Spleen (tissue), 11 donors: ENCODE measurements around the gene BLTP1. TPM values are rescaled to one million over a fixed set of nuclear protein-coding genes. Genes with fewer than 3 reads are reported as not detected.

ENCODE experiments used
- DNase-seq: peaks from one replicate; pipeline ENCODE4 v3.0.0-alpha.2; 2020
- H3K27ac ChIP-seq, 8 donors: fragments of 200-600 bp; sonication (generic) in 7 of 8; 1 replicate in 4 of 8; 2 replicates in 4 of 8; pipeline versions ENCODE4 v1.5.0 to v1.8.0; 2016 to 2021; ENCODE audit warnings: inconsistent platforms in 4 of 8, mild to moderate bottlenecking in 4 of 8, moderate library complexity in 1 of 8
- H3K27me3 ChIP-seq, 7 donors: fragments of 200-600 bp; sonication (generic) in 6 of 7; replicated peaks in 1 of 7; 1 replicate in 4 of 7; 2 replicates in 3 of 7; pipeline versions ENCODE4 v1.5.0 to v1.8.0; 2016 to 2021; ENCODE audit warnings: inconsistent platforms in 3 of 7, mild to moderate bottlenecking in 1 of 7
- H3K36me3 ChIP-seq, 6 donors: fragments of 200-600 bp; sonication (generic) in 5 of 6; 1 replicate in 4 of 6; 2 replicates in 2 of 6; pipeline versions ENCODE4 v1.5.0 to v1.8.0; 2016 to 2021; ENCODE audit warnings: inconsistent platforms in 2 of 6
- H3K4me1 ChIP-seq, 6 donors: fragments of 200-600 bp; sonication (generic) in 5 of 6; 1 replicate in 3 of 6; 2 replicates in 3 of 6; pipeline versions ENCODE4 v1.5.0 to v1.8.0; 2016 to 2021; ENCODE audit warnings: inconsistent platforms in 3 of 6
- H3K4me3 ChIP-seq, 8 donors: fragments of 200-600 bp; sonication (generic) in 7 of 8; 1 replicate in 4 of 8; 2 replicates in 4 of 8; pipeline versions ENCODE4 v1.5.0 to v1.8.0; 2016 to 2021; ENCODE audit warnings: inconsistent platforms in 4 of 8, mild to moderate bottlenecking in 4 of 8, moderate library complexity in 2 of 8
- H3K9me3 ChIP-seq, 8 donors: fragments of 200-600 bp; sonication (generic) in 7 of 8; 1 replicate in 4 of 8; 2 replicates in 4 of 8; pipeline versions ENCODE4 v1.5.0 to v1.8.0; 2016 to 2021; ENCODE audit warnings: inconsistent platforms in 4 of 8
- POLR2A ChIP-seq, 3 donors: fragments of 450-650 bp; IDR thresholded peaks; one replicate each; pipeline ENCODE4 v1.5.1; 2017; ENCODE audit warnings: antibody characterized with exemption in 3 of 3, mild to moderate bottlenecking in 1 of 3
- POLR2AphosphoS5 ChIP-seq, 3 donors: sonication (generic); formaldehyde crosslinking; IDR thresholded peaks; one replicate each; pipeline ENCODE4 v1.5.1; 2017; ENCODE audit warnings: antibody characterized with exemption in 3 of 3
- WGBS, 5 donors: extraction: QIAGEN DNeasy Blood & Tissue Kit in 3 of 5; methylation state at CpG; one replicate each; pipeline versions ENCODE4 v1.1.5 to v1.1.7; 2013 to 2018; 5-methylcytosine and 5-hydroxymethylcytosine counted together
- intact Hi-C: fragments of 100-400 bp; cut with DNase I; formaldehyde crosslinking; loops from one replicate; pipeline ENCODE4 v1.15.0; 2023; ENCODE audit warnings: low total_unique reads
- polyA plus RNA-seq, 3 donors: library from polyadenylated mRNA; stranded (reverse); fragments of 200-250 nt; gene quantifications; one replicate each; pipeline ENCODE4 v1.2.1, GENCODE V29; 2013
- total RNA-seq, 7 donors: library from RNA; depleted of rRNA in 3 of 7; stranded (reverse); fragments of >200 nt in 3 of 7; fragmentation: NEBNext Ultra II Directional in 4 of 7; extraction: Animal tissue kit (Norgen Biotek cat#: 25700) in 4 of 7; gene quantifications; one replicate each; pipeline versions ENCODE4 v1.1.0 to v1.2.1, GENCODE V29; 2016 to 2021
- TF ChIP-seq, protein P1 (sequence below), 11 experiments: fragments of 200-600 bp in 7 of 11; fragments of 450-650 bp in 4 of 11; sonication (generic) in 4 of 11; IDR thresholded peaks in 8 of 11; conservative IDR thresholded peaks in 3 of 11; 1 replicate in 7 of 11; 2 replicates in 4 of 11; pipeline versions ENCODE4 v1.4.0 to v1.8.0; 2016 to 2021; ENCODE audit warnings: antibody characterized with exemption in 11 of 11, inconsistent platforms in 4 of 11, mild to moderate bottlenecking in 1 of 11
- donor health status: healthy with polysubstance abuse.
- donor health status: DM: no; HTN: no; CAD: no; lungs with moderate emphysema.
- donor health status: DM: no; HTN: no; CAD: no.
- donor health status: Bipolar disorder and iron deficiency.
- donor health status: healthy.
- donor health status: DM: no; HTN: no; CAD: no.
- donor health status: DM: yes; HTN: yes; CAD: no.

BLTP1 gene
- total and polyA plus RNA-seq, 10 donors: 15.4 to 202 (median 95.1) TPM

DNA sequence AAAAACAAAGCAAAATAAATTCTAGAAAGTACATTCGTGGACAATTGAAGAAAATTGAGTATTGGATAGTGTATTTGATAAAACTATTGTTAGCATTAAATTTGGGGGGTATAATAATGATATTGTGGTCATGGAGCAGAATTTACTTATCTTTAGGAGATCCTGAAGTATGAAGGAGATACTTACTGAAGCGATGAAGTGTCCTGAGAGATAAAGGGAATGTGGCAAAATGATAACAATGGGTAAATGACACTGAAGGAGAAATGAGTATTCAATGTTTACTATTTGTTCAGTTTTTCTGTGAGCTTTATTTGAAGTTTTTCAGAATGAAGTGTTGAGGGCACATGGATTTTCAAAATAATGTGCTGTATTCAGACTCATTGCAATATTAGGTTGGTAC lies 30.0 kb upstream of the BLTP1 start:
- H3K4me1 ChIP-seq: no peaks in the 10 kb centered on the region
- H3K36me3 ChIP-seq: no peaks in the 10 kb centered on the region
- H3K9me3 ChIP-seq: peaks cover 0 to 24% (median 6%) of the 10 kb centered on the region in 8 donors
- no peak overlapping the region for H3K27ac ChIP-seq
- TF ChIP-seq POLR2A (IDR thresholded peaks at IDR 0.05) (no peak), POLR2AphosphoS5 (IDR thresholded peaks at IDR 0.05) (no peak)
- TF ChIP-seq, protein P1, sequence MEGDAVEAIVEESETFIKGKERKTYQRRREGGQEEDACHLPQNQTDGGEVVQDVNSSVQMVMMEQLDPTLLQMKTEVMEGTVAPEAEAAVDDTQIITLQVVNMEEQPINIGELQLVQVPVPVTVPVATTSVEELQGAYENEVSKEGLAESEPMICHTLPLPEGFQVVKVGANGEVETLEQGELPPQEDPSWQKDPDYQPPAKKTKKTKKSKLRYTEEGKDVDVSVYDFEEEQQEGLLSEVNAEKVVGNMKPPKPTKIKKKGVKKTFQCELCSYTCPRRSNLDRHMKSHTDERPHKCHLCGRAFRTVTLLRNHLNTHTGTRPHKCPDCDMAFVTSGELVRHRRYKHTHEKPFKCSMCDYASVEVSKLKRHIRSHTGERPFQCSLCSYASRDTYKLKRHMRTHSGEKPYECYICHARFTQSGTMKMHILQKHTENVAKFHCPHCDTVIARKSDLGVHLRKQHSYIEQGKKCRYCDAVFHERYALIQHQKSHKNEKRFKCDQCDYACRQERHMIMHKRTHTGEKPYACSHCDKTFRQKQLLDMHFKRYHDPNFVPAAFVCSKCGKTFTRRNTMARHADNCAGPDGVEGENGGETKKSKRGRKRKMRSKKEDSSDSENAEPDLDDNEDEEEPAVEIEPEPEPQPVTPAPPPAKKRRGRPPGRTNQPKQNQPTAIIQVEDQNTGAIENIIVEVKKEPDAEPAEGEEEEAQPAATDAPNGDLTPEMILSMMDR (IDR thresholded peaks at IDR 0.05 in 8 of 11, conservative IDR thresholded peaks at IDR 0.05 in 3 of 11): no peak
- H3K27me3 ChIP-seq: no peaks in the 10 kb centered on the region
- H3K4me3 ChIP-seq: no peak overlapping the region
- WGBS, 5 donors: 70 to 87% (median 79%) methylated on average over 2 of the region's 2 CpGs
- intact Hi-C loops: no loop called here
- no peak for DNase-seq

DNA sequence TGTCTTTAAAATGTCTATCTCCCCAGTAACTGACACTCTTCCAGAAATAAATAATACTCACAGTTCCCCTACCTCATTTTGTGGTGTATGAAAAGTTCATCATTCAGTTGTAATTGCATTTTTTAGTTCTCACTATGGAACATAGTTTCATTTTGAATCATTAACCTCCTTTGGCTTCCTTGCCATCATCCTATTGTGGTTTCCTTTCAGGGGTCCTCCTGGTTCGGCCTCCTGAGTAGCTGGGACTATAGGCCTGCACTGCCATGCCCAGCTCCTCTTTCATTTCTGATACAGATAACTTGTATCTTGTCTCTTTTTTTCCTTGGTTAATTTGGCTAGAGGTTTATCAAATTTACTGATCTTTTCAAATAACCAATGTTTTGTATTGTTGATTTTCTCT lies 23.1 kb upstream of the BLTP1 start:
- DNase-seq: no peak
- Histone ChIP-seq H3K27me3 (no peaks in the 10 kb centered on the region), H3K4me3 (no peak overlapping the region), H3K9me3 (no peaks in the 10 kb centered on the region), H3K36me3 (no peaks in the 10 kb centered on the region), H3K27ac (no peak overlapping the region), H3K4me1 (no peaks in the 10 kb centered on the region)
- no peak for TF ChIP-seq POLR2A (IDR thresholded peaks at IDR 0.05)
- TF ChIP-seq, protein P1 (IDR thresholded peaks at IDR 0.05 in 8 of 11, conservative IDR thresholded peaks at IDR 0.05 in 3 of 11): no peak
- TF ChIP-seq POLR2AphosphoS5 (IDR thresholded peaks at IDR 0.05): no peak
- intact Hi-C loops: no loop called here
- 61 to 81% (median 72%) methylated on average over 1 of the region's 1 CpG for WGBS, 5 donors

DNA sequence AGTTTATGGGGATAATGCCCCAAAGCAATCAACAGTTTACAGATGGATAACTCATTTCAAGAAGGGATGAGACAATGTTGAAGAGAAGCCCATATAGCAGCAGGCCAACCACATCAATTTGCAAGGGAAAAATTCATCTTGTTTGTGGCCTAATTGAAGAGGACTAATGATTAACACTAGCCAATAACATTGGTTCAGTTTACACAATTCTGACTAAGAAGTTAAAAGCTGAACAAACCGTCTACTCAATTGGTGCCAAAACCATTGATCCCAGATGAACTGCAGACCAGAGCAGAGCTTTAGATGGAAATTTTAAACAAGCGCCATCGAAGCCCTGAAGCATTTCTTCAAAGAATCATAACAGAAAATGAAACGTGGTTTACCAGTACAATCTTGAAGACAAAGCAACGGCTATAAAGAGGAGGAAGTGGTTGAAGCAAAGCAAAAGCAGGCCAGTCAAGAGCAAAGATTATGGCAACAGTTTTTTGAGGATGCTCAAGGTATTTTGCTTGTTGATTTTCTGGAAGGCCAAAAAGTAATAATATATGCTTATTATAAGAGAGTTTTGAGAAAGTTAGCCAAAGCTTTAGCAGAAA lies 20.5 kb upstream of the BLTP1 start:
- no peaks in the 10 kb centered on the region for H3K4me1 ChIP-seq
- H3K4me3 ChIP-seq: no peak overlapping the region
- H3K36me3 ChIP-seq: no peaks in the 10 kb centered on the region
- H3K27ac ChIP-seq: peak overlapping the region in 2 of 8 donors; percentile 8 to 17
- DNase-seq: no peak
- no peaks in the 10 kb centered on the region for H3K9me3 ChIP-seq
- WGBS, 5 donors: 52 to 64% (median 56%) methylated on average over 5 of the region's 5 CpGs
- intact Hi-C loops: no loop called here
- H3K27me3 ChIP-seq: no peaks in the 10 kb centered on the region
- TF ChIP-seq, protein P1 (IDR thresholded peaks at IDR 0.05 in 8 of 11, conservative IDR thresholded peaks at IDR 0.05 in 3 of 11): no peak
- TF ChIP-seq POLR2A (IDR thresholded peaks at IDR 0.05): no peak
- TF ChIP-seq POLR2AphosphoS5 (IDR thresholded peaks at IDR 0.05): no peak

DNA sequence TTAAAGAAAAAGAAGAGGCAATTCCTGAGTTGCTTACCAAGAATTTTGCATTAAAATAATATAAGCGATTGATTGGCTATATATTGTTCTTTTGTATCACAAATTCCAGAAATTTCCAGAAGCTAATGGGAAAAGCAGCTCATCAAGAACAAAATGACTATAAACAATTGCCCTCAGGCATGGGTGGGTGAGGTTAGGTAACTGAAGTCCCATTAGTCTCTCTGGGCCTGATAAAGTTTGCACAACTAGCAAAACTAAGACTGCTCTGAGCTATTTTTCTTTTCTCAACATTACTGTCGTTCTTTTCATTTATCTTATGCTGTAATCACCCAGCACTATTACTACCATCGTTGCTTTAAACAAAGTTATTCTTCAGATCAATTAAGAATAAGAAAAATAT lies 19.2 kb upstream of the BLTP1 start:
- no peak overlapping the region for H3K4me3 ChIP-seq
- TF ChIP-seq POLR2A (IDR thresholded peaks at IDR 0.05): no peak
- no peak for TF ChIP-seq POLR2AphosphoS5 (IDR thresholded peaks at IDR 0.05)
- TF ChIP-seq, protein P1 (IDR thresholded peaks at IDR 0.05 in 8 of 11, conservative IDR thresholded peaks at IDR 0.05 in 3 of 11): no peak
- H3K9me3 ChIP-seq: no peaks in the 10 kb centered on the region
- no peaks in the 10 kb centered on the region for H3K27me3 ChIP-seq
- intact Hi-C loops: no loop called here
- H3K27ac ChIP-seq: no peak overlapping the region
- H3K4me1 ChIP-seq: no peaks in the 10 kb centered on the region
- no peaks in the 10 kb centered on the region for H3K36me3 ChIP-seq
- no peak for DNase-seq
- WGBS, 5 donors: 77 to 88% (median 85%) methylated on average over 3 of the region's 3 CpGs
